ENCODE results near the gene TRIO.
"Not testable (repeated sequence)": the region's sequence is repeated elsewhere in the genome, so short reads cannot be mapped to it uniquely, and the experiment has no call there.

The TRIO gene

DNA sequence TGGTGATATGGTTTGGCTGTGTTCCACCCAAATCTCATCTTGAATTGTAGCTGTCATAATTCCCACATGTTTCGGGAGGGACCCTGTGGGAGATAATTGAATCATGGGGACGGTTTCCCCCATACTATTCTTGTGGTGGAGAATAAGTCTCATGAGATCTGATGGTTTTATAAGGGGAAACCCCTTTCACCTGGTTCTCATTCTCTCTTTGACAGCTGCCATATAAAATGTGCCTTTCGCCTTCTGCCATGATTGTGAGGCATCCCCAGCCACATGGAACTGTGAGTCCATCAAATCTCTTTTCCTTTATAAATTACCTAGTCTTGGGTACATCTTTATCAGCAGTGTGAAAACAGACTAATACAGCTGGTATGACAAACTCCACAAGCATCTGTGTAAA lies 411.1 kb downstream of the TRIO start:
- not testable (repeated sequence) for DNase-seq (ENCODE audit: low spot score)

DNA sequence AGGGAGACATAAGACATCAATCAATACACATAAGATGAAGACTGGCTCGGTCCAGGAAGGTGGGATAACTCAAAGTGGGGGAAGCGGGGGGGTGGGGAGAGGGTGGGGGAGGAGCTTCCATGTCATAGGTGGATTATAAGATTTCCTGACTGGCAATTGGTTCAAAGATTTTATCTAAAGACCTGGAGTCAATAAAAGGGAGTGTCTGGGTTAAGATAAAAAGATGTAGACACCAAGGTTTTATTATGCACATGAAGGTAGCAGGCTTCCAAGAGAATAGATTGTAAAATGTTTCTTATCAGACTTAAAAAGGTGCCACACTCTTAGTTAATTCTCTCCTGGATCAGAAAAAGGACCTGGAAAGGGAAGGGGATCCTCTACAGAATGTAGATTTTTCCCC lies 412.9 kb downstream of the TRIO start:
- DNase-seq (ENCODE audit: low spot score), result no peak

DNA sequence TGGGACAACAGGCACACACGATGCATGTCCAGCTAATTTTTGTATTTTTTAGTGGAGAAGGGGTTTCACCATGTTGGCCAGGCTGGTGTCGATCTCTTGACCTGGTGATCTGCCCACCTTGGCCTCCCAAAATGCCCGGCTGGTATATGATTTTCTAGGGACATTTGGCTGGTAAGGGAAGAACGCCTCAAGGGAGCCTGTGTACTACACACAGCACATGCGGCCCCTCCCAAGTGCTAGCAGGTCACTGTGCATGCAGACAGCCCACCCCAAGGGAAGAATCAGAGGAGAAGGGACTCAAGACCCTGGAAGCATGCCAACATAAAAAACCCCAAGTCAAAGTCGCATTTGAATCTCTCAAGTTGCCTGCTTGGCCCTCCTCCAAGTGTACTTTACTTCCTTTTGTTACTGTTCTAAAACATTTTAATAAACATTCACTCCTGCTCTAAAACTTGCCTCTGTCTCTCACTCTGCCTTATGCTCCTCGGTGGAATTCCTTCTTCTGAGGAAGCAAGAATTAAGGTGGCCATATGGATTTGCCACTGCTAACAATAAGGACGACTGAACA lies 414.1 kb downstream of the TRIO start:
- no peak for DNase-seq (ENCODE audit: low spot score)

GRCh38 chr5:14557791-14558415 lies 414.8 kb downstream of the TRIO start:
- no peak for DNase-seq (ENCODE audit: low spot score)

Data from NAMALWA (cell line).